Thymus (tissue), 11 donors: Measurements from ENCODE around the gene THEM4. TPM values are rescaled to one million over a fixed set of nuclear protein-coding genes. Genes with fewer than 3 reads are reported as not detected.
"Not testable (repeated sequence)": the region's sequence is repeated elsewhere in the genome, so short reads cannot be mapped to it uniquely, and the experiment has no call there.

Experiments used
- DNase-seq, 9 donors: peaks; one replicate each; pipeline ENCODE4 v3.0.0-alpha.2; 2013; ENCODE audit warnings: low spot score in 9 of 9, low read depth in 6 of 9, missing footprints in 1 of 9
- H3K27ac ChIP-seq, 2 donors: one replicate each; pipeline ENCODE4 v1.5.1; 2013; ENCODE audit warnings: control low read depth in 1 of 2, low read depth in 1 of 2, low read length in 1 of 2, mild to moderate bottlenecking in 1 of 2, moderate library complexity in 1 of 2
- H3K27me3 ChIP-seq, 2 donors: one replicate each; pipeline ENCODE4 v1.5.1; 2013; ENCODE audit warnings: low read length in 1 of 2; ENCODE audit not compliant: control insufficient read depth in 2 of 2, insufficient read depth in 1 of 2
- H3K36me3 ChIP-seq, 2 donors: one replicate each; pipeline ENCODE4 v1.5.1; 2013; ENCODE audit warnings: low read length in 1 of 2, mild to moderate bottlenecking in 1 of 2, moderate library complexity in 1 of 2; ENCODE audit not compliant: control insufficient read depth in 2 of 2, insufficient read depth in 2 of 2
- H3K4me1 ChIP-seq, 2 donors: one replicate each; pipeline ENCODE4 v1.5.1; 2013; ENCODE audit warnings: low read length in 2 of 2; ENCODE audit not compliant: control insufficient read depth in 2 of 2, insufficient read depth in 2 of 2
- H3K4me3 ChIP-seq, 2 donors: one replicate each; pipeline ENCODE4 v1.5.1; 2013; ENCODE audit warnings: low read length in 2 of 2, control low read depth in 1 of 2, mild to moderate bottlenecking in 1 of 2
- H3K9me3 ChIP-seq, 2 donors: one replicate each; pipeline ENCODE4 v1.5.1; 2013; ENCODE audit warnings: low read length in 1 of 2, mild to moderate bottlenecking in 1 of 2; ENCODE audit not compliant: control insufficient read depth in 2 of 2, insufficient read depth in 1 of 2
- WGBS: extraction: QIAGEN DNeasy Blood & Tissue Kit; methylation state at CpG from one replicate; pipeline ENCODE4 v1.1.7; 2013; 5-methylcytosine and 5-hydroxymethylcytosine counted together
- polyA plus RNA-seq: library from polyadenylated mRNA; stranded (reverse); fragments of 200-250 nt; gene quantifications from one replicate; pipeline ENCODE4 v1.2.3, GENCODE V29; 2013
- total RNA-seq: library from RNA; stranded (reverse); fragments of 120-200 nt; gene quantifications from one replicate; pipeline ENCODE4 v1.2.4, GENCODE V29; 2013
- donor health status: healthy.

The THEM4 gene
- total and polyA plus RNA-seq, 2 donors, result 6.9 to 46.2 TPM

GRCh38 chr1:151881479-151881878, 27.8 kb downstream of the THEM4 start:
- Histone ChIP-seq H3K4me3 (no peak overlapping the region), H3K36me3 (no peaks in the 10 kb centered on the region), H3K9me3 (no peaks in the 10 kb centered on the region), H3K4me1 (no peaks in the 10 kb centered on the region), H3K27ac (no peak overlapping the region), H3K27me3 (no peaks in the 10 kb centered on the region)
- peak in 1 of 9 donors; percentile 51 for DNase-seq
- WGBS, result 49% methylated on average over 2 of the region's 2 CpGs

GRCh38 chr1:151875419-151876097, 33.8 kb downstream of the THEM4 start:
- Histone ChIP-seq H3K27me3 (no peaks in the 10 kb centered on the region), H3K36me3 (peaks cover 0 to 5% of the 10 kb centered on the region in 2 donors), H3K4me1 (peaks cover 0 to 2% of the 10 kb centered on the region in 2 donors), H3K4me3 (no peak overlapping the region), H3K27ac (no peak overlapping the region), H3K9me3 (no peaks in the 10 kb centered on the region)
- 99% methylated on average over 1 of the region's 1 CpG for WGBS
- DNase-seq, result no peak

- not testable (repeated sequence) for H3K27ac ChIP-seq, H3K27me3 ChIP-seq, H3K4me1 ChIP-seq, H3K4me3 ChIP-seq, H3K36me3 ChIP-seq, DNase-seq, H3K9me3 ChIP-seq
- WGBS, result 46% methylated on average over 9 of the region's 9 CpGs
Observed at GRCh38 chr1:151872776-151873175, 36.5 kb downstream of the THEM4 start.

GRCh38 chr1:151871284-151872030, 37.9 kb downstream of the THEM4 start:
- Histone ChIP-seq H3K36me3 (peaks cover 0 to 5% of the 10 kb centered on the region in 2 donors), H3K27me3 (no peaks in the 10 kb centered on the region), H3K27ac (no peak overlapping the region), H3K9me3 (no peaks in the 10 kb centered on the region), H3K4me1 (peaks cover 0 to 2% of the 10 kb centered on the region in 2 donors), H3K4me3 (no peak overlapping the region)
- no peak for DNase-seq
- WGBS, result 78% methylated on average over 5 of the region's 5 CpGs

GRCh38 chr1:151868486-151868885, 40.8 kb downstream of the THEM4 start:
- no peak for DNase-seq
- Histone ChIP-seq H3K36me3 (no peaks in the 10 kb centered on the region), H3K27ac (no peak overlapping the region), H3K9me3 (no peaks in the 10 kb centered on the region), H3K27me3 (no peaks in the 10 kb centered on the region), H3K4me3 (no peak overlapping the region), H3K4me1 (peaks cover 0 to 6% of the 10 kb centered on the region in 2 donors)
- WGBS, result 64% methylated on average over 3 of the region's 3 CpGs

- no peaks in the 10 kb centered on the region for H3K9me3 ChIP-seq
- H3K4me1 ChIP-seq, result peaks cover 0 to 6% of the 10 kb centered on the region in 2 donors
- no peak overlapping the region for H3K27ac ChIP-seq
- H3K27me3 ChIP-seq, result no peaks in the 10 kb centered on the region
- 92% methylated on average over 7 of the region's 7 CpGs for WGBS
- H3K36me3 ChIP-seq, result no peaks in the 10 kb centered on the region
- no peak for DNase-seq
- no peak overlapping the region for H3K4me3 ChIP-seq
Observed at GRCh38 chr1:151867765-151868411, 41.4 kb downstream of the THEM4 start.

GRCh38 chr1:151867321-151867720, 42.0 kb downstream of the THEM4 start:
- H3K4me3 ChIP-seq, result no peak overlapping the region
- no peaks in the 10 kb centered on the region for H3K27me3 ChIP-seq
- no peak overlapping the region for H3K27ac ChIP-seq
- 95% methylated on average over 2 of the region's 2 CpGs for WGBS
- no peaks in the 10 kb centered on the region for H3K36me3 ChIP-seq
- DNase-seq, result no peak
- H3K9me3 ChIP-seq, result no peaks in the 10 kb centered on the region
- H3K4me1 ChIP-seq, result peaks cover 0 to 6% of the 10 kb centered on the region in 2 donors

GRCh38 chr1:151864411-151864810, 44.9 kb downstream of the THEM4 start:
- peaks cover 0 to 11% of the 10 kb centered on the region in 2 donors for H3K4me1 ChIP-seq
- H3K36me3 ChIP-seq, result no peaks in the 10 kb centered on the region
- H3K4me3 ChIP-seq, result no peak overlapping the region
- 48% methylated on average over 2 of the region's 2 CpGs for WGBS
- no peaks in the 10 kb centered on the region for H3K27me3 ChIP-seq
- DNase-seq, result no peak
- no peaks in the 10 kb centered on the region for H3K9me3 ChIP-seq
- no peak overlapping the region for H3K27ac ChIP-seq

GRCh38 chr1:151862604-151863003, 46.7 kb downstream of the THEM4 start:
- Histone ChIP-seq H3K27ac (no peak overlapping the region), H3K27me3 (no peaks in the 10 kb centered on the region), H3K4me3 (no peak overlapping the region), H3K4me1 (peaks cover 0 to 11% of the 10 kb centered on the region in 2 donors), H3K9me3 (no peaks in the 10 kb centered on the region), H3K36me3 (no peaks in the 10 kb centered on the region)
- DNase-seq, result no peak
